Kidney glomerular epithelial cell (primary cell): ENCODE data around the gene DFFB.

Experiments used
- DNase-seq: peaks from one replicate; lab custom pipeline; 2025; lab: John Stamatoyannopoulos, UW

The DFFB gene

GRCh38 chr1:3896396-3897000 is 39.2 kb downstream of the DFFB start:
- DNase-seq: no peak

GRCh38 chr1:3898475-3898735 is 41.1 kb downstream of the DFFB start:
- no peak for DNase-seq

GRCh38 chr1:3898994-3899753 is 41.9 kb downstream of the DFFB start:
- no peak for DNase-seq

DNA sequence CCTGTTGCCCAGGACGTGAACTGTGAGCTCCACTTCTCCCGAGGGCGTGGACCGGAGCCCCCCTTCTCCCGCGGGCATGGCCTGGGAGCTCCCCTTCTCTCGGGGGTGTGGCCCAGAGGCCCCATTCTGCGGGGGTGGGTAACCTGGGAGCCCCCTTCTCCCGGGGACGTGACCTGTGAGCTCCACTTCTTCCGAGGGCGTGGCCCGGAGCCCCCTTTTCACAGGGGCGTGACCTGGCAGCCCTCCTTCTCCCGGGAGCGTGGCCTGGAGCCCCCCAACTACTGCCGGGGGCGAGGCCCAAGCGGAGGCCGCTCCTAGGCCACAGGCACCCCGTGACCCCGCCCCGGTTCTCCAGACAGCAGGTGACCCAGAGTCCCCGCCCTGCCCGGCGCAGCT is 42.5 kb downstream of the DFFB start:
- DNase-seq: no peak

- peak; percentile 100 for DNase-seq
Measured at GRCh38 chr1:3900150-3900968, 43.1 kb downstream of the DFFB start, which contains the start of gene C1orf174. TSS of gene C1orf174 (minus strand) at chr1:3900272. CDS start at chr1:3900186, 86 bp downstream.

GRCh38 chr1:3900969-3901529 is 43.8 kb downstream of the DFFB start:
- peak; percentile 84 for DNase-seq

GRCh38 chr1:3902111-3902511 is 44.8 kb downstream of the DFFB start:
- DNase-seq: no peak

DNA sequence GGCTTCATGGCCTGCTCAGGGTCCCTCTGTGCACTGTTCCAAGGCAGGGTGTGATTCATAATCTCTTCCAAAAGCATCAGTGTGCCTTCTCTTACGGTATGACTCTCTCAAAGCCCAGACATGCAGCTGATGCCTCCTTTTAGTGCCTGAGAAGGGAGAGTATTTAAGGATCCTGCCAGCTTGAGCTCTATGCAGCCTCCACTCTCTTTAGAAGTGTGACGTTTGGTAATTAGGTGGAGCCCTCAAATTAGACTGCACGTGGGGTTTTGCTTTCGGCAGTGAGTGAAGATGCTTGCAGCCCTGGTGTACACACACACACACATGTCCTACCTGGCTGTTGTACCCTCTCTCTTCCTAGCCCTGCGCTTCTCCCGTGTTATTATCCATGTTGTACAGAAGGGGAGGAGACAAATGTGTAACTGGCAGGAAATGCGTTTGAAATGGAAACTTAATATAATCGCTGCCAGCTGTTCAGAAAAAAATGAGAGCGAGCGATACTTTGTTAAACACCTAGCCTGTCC is 45.4 kb downstream of the DFFB start:
- DNase-seq: no peak

DNA sequence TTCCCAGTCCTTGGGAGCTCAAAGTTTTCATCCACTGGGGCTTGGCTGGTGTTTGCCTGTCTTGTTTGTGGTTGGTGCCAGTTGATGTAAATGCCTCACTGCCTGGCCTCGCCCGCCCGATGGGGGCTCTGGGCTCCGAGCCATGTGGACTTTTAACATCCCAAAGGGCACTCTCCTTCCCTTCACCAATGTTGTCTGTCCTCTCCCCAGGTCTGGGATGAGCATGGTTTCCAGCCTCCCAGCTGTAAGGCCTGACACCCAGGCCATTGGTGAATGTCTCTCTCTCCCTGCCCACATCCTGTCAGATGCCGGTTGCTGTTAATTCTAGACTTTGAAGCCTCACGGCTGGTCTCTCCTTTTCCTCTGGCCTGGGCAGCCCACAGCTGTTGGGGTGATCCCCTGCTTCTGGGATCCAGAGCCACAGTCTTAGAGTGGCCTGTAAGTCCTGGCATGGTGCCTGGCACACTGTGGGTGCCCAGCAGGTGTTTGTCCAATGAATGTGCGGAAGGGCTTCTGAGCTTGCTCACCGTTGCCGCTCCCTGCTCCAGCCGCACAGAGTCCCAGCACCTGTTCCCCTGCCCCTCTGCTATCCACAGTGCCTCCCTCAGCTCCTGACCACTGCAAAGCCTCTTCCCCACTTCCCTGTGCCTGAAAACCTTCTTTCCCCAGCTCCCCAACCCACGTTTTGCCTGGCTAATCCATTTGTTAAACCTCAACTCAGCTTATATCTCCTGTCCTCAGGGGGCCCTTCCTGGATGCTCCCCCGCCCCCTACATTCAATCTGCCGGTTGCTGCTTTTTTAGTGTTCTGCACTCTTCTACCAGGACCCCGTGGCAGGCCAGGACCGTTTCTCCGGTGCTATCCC is 46.1 kb downstream of the DFFB start:
- DNase-seq: no peak

DNA sequence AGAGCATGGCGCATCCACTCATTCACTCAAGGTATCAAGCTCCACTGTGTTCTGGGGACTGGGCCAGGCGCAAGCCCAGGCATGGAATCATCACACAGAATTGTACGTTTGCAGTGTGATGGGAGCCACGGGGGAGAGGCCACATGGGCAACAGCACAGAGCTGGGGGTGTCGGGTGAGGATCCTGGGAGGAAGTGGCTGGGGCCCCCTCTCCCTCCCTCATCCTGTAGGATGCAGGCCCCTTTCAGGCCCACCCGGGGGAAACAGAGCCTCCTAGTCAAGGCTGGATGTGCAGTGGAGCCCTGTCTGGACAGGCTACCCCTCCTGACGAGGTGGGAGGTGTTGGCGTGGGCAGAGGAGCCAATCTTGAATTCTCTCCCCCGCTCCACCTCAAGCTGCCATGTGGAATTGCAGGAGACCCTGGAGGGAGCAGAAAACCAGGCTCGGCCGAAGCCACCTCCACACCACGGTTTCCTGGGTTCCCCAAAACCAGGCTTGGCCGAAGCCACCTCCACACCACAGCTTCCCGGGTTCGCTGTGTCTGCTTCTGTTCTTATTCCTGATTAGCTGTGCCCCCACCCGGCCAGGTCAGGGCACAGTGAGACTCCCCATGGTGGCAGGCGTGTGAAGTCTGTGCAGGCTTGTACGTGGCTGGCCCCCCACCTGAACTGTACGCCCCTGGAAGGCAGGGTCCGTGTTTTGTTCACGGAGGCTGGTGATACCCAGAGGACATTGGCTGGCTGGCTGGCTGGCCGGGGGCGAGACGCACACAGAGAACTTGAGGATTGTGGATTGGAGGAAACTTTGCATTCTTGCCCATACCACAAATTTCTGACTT is 46.9 kb downstream of the DFFB start:
- DNase-seq: no peak

- no peak for DNase-seq
Measured at GRCh38 chr1:3904843-3905185, 47.5 kb downstream of the DFFB start.

DNA sequence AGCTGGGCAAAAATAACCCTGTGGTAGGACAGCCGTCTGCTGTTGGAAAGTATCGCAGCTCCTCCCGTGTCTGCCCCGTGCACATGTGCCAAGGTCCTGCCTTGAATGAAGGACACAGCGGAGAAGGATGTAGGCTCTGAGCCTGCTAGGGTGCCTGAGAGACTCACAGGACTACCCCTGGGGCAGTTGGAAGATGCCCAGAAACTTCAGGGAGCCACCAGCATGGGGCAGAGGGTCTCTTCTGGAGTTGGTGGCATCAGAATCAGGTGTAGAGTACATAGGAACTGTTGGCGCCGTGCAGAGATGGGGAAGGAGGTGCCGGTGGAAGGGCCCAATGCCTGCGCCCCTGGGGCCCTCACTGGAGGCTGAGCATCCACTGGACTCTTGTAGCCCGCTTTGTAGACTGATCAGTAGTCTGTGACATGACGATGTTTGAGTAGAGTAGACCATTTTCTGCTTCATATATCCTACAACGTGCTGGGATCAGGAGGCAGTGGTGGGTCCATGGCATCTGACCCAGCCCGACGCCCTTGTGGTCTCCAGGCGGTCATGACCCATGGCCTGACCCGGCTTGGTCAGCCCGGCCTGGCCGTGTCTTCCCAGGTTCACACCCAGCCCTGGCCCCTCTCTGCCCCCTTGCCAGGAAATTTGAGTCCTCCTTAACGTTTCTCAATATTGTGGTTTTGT is 48.1 kb downstream of the DFFB start:
- DNase-seq: no peak

DNA sequence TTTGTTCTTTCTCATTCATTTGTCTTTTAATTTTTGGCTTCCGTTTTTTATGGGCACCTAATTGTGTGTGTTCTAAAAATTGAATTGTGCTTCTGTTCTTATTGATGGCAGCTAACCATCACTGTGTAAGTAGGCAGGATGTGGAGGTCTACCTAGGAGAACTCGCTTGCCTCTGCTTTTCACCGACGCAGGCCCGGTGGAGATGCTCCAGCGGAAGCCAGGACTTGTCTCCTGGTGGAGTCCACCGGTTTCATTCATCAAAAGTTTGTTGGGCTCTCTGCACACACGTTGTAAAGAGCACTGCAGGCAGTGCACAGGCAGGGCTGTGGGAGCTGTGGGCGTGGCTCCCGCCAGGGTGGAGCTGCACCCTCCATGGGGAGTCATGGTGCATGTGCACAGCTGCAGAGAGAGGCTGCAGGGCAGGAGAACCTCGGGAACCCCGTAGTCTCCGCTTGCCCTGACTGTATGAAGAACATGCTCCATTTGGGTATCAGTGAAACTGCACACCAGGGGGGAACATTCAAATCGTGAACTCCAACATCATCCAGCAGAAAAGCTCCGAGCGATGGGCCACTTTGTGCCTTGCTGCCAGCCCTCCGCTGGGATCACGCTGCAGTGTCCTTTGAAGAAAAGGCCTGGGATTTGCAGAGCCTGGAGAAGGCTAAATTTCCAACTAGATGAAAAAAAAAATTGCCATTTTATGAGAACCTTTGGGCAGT is 48.8 kb downstream of the DFFB start:
- DNase-seq: no peak

- no peak for DNase-seq
Measured at GRCh38 chr1:3906672-3907020, 49.4 kb downstream of the DFFB start.

- DNase-seq: no peak
Measured at GRCh38 chr1:3907031-3907534, 49.8 kb downstream of the DFFB start.

GRCh38 chr1:3907621-3908165 is 50.4 kb downstream of the DFFB start:
- no peak for DNase-seq

DNA sequence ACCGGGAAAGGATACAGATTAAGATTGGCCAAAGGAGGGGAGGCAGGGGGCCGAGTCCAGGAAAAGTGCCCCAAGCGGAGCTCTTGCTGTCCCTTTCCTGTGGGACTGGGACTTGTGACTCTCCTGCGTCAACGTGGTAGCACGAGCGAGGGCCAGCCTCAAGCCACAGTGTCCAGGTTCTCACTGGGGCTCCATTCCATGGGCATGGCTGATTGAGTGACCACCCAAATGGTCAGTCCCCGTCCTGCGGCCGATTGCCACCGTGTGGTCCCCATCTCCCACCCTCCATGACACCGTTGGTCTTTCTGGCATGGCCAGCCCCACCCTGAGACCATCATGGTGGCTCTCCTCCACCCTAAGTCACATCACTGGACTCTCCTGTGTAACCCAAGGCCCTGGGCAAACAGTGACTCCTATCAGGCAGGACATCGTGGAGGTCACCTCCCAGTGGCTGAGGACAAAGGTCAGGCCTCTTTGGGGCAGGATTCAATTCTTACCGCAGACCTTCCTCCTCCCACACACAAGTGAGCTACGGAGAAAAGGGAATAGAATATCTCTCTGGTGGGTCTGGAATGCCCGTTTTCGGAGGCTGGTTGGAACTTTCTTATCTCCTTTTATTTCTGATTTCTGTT is 51.7 kb downstream of the DFFB start:
- no peak for DNase-seq

DNA sequence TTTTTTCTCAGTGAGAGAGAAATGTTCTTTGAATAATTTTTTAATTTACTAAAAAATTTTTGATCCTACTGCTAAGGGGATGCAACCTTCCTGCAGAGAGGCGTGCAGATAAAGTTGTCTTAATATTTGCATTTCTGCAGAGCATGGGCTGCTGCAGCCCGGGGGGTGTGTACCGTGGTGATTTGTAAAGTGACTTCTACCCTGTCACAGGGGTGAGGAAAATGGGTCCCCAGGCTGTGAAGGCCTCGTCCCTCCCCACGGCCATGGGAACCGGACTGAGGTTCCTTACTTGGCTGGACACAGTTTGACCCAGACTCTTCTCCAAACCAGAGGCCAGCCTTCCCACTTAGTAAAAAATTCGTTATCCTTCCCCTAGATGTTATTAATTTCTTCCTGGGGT is 52.3 kb downstream of the DFFB start:
- DNase-seq: no peak
